Measurements from ENCODE around the gene TNFAIP8L1.
A peak's percentile ranks its signal among the peaks of the same experiment; 100 is the strongest.

TNFAIP8L1 gene

GRCh38 chr19:4597278-4597974 lies 41.9 kb upstream of the TNFAIP8L1 start:
- Histone ChIP-seq H3K27ac (ENCODE audit: insufficient read depth, low read length, poor library complexity, severe bottlenecking) (no peak overlapping the region), H3K4me3 (ENCODE audit: insufficient read depth, low read depth, low read length, poor library complexity, severe bottlenecking) (no peak overlapping the region), H3K4me1 (ENCODE audit: control insufficient read depth, insufficient read depth, low read length, poor library complexity, severe bottlenecking) (peaks cover 10% of the 10 kb centered on the region), H3K9me3 (ENCODE audit: control insufficient read depth, low read length) (no peaks in the 10 kb centered on the region), H3K36me3 (ENCODE audit: control insufficient read depth, insufficient read depth, low read length) (no peaks in the 10 kb centered on the region), H3K27me3 (replicated peaks; ENCODE audit: control insufficient read depth, insufficient read depth, low read length, poor library complexity, severe bottlenecking) (peaks cover 22% of the 10 kb centered on the region)
- peak in 1 of 3 donors; percentile 10 for DNase-seq

GRCh38 chr19:4597975-4598671 lies 41.2 kb upstream of the TNFAIP8L1 start:
- H3K4me3 ChIP-seq (ENCODE audit: insufficient read depth, low read depth, low read length, poor library complexity, severe bottlenecking), result no peak overlapping the region
- peaks cover 10% of the 10 kb centered on the region for H3K4me1 ChIP-seq (ENCODE audit: control insufficient read depth, insufficient read depth, low read length, poor library complexity, severe bottlenecking)
- no peaks in the 10 kb centered on the region for H3K36me3 ChIP-seq (ENCODE audit: control insufficient read depth, insufficient read depth, low read length)
- H3K9me3 ChIP-seq (ENCODE audit: control insufficient read depth, low read length), result no peaks in the 10 kb centered on the region
- H3K27me3 ChIP-seq (replicated peaks; ENCODE audit: control insufficient read depth, insufficient read depth, low read length, poor library complexity, severe bottlenecking), result peaks cover 22% of the 10 kb centered on the region
- peak in 2 of 3 donors; percentile 16 to 21 for DNase-seq
- H3K27ac ChIP-seq (ENCODE audit: insufficient read depth, low read length, poor library complexity, severe bottlenecking), result no peak overlapping the region

DNA sequence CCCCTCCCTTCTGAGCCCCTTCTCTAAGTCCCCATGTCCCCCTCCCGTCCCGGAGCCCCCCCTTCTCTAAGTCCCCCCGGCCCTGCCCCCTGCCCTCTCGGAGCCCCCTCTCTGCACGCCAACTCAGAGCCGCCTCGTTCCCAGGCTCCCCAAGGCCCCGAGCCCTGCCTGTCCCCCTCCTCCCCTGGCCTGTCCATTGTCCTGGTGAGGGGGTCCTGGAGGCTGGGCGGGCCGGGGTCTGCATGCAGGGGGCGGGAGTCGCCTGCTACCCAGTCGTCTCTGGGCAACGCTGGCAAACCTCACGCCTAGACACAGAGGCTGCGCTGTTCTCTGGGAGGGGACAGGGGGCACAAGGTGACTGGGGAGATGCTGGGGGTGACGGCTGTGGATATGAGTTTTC lies 40.6 kb upstream of the TNFAIP8L1 start:
- Histone ChIP-seq H3K27ac (ENCODE audit: insufficient read depth, low read length, poor library complexity, severe bottlenecking) (no peak overlapping the region), H3K36me3 (ENCODE audit: control insufficient read depth, insufficient read depth, low read length) (no peaks in the 10 kb centered on the region), H3K4me1 (ENCODE audit: control insufficient read depth, insufficient read depth, low read length, poor library complexity, severe bottlenecking) (peaks cover 10% of the 10 kb centered on the region), H3K4me3 (ENCODE audit: insufficient read depth, low read depth, low read length, poor library complexity, severe bottlenecking) (no peak overlapping the region), H3K9me3 (ENCODE audit: control insufficient read depth, low read length) (no peaks in the 10 kb centered on the region), H3K27me3 (replicated peaks; ENCODE audit: control insufficient read depth, insufficient read depth, low read length, poor library complexity, severe bottlenecking) (peaks cover 22% of the 10 kb centered on the region)
- no peak for DNase-seq

GRCh38 chr19:4600082-4600481 lies 39.2 kb upstream of the TNFAIP8L1 start:
- H3K27me3 ChIP-seq (replicated peaks; ENCODE audit: control insufficient read depth, insufficient read depth, low read length, poor library complexity, severe bottlenecking), result peaks cover 22% of the 10 kb centered on the region
- H3K9me3 ChIP-seq (ENCODE audit: control insufficient read depth, low read length), result no peaks in the 10 kb centered on the region
- peaks cover 10% of the 10 kb centered on the region for H3K4me1 ChIP-seq (ENCODE audit: control insufficient read depth, insufficient read depth, low read length, poor library complexity, severe bottlenecking)
- DNase-seq, result no peak
- no peaks in the 10 kb centered on the region for H3K36me3 ChIP-seq (ENCODE audit: control insufficient read depth, insufficient read depth, low read length)
- no peak overlapping the region for H3K27ac ChIP-seq (ENCODE audit: insufficient read depth, low read length, poor library complexity, severe bottlenecking)
- no peak overlapping the region for H3K4me3 ChIP-seq (ENCODE audit: insufficient read depth, low read depth, low read length, poor library complexity, severe bottlenecking)

DNA sequence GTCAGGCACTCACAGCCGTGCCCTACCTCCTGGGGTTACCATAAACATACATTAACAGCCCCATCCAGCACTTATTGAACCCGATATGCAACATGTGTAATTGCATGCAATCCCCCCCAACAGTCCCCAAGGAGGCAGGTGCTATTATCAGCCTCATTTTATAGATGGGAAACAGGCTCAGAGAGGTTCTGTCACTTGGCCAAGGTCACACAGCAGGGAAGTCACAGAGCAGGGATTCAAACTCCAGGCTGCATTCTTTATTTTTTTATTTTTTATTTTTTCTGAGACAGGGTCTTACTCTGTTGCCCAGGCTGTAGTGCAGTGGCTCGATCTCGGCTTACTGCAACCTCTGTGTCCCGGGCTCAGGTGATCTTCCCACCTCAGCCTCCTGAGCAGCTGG lies 38.4 kb upstream of the TNFAIP8L1 start:
- Histone ChIP-seq H3K4me3 (ENCODE audit: insufficient read depth, low read depth, low read length, poor library complexity, severe bottlenecking) (no peak overlapping the region), H3K36me3 (ENCODE audit: control insufficient read depth, insufficient read depth, low read length) (no peaks in the 10 kb centered on the region), H3K27me3 (replicated peaks; ENCODE audit: control insufficient read depth, insufficient read depth, low read length, poor library complexity, severe bottlenecking) (peaks cover 19% of the 10 kb centered on the region), H3K4me1 (ENCODE audit: control insufficient read depth, insufficient read depth, low read length, poor library complexity, severe bottlenecking) (peaks cover 10% of the 10 kb centered on the region), H3K27ac (ENCODE audit: insufficient read depth, low read length, poor library complexity, severe bottlenecking) (no peak overlapping the region), H3K9me3 (ENCODE audit: control insufficient read depth, low read length) (no peaks in the 10 kb centered on the region)
- DNase-seq, result no peak

GRCh38 chr19:4602173-4602788 lies 37.0 kb upstream of the TNFAIP8L1 start:
- H3K27ac ChIP-seq (ENCODE audit: insufficient read depth, low read length, poor library complexity, severe bottlenecking), result no peak overlapping the region
- DNase-seq, result no peak
- H3K4me1 ChIP-seq (ENCODE audit: control insufficient read depth, insufficient read depth, low read length, poor library complexity, severe bottlenecking), result peaks cover 8% of the 10 kb centered on the region
- peaks cover 10% of the 10 kb centered on the region for H3K27me3 ChIP-seq (replicated peaks; ENCODE audit: control insufficient read depth, insufficient read depth, low read length, poor library complexity, severe bottlenecking)
- no peaks in the 10 kb centered on the region for H3K9me3 ChIP-seq (ENCODE audit: control insufficient read depth, low read length)
- H3K36me3 ChIP-seq (ENCODE audit: control insufficient read depth, insufficient read depth, low read length), result no peaks in the 10 kb centered on the region
- H3K4me3 ChIP-seq (ENCODE audit: insufficient read depth, low read depth, low read length, poor library complexity, severe bottlenecking), result no peak overlapping the region

DNA sequence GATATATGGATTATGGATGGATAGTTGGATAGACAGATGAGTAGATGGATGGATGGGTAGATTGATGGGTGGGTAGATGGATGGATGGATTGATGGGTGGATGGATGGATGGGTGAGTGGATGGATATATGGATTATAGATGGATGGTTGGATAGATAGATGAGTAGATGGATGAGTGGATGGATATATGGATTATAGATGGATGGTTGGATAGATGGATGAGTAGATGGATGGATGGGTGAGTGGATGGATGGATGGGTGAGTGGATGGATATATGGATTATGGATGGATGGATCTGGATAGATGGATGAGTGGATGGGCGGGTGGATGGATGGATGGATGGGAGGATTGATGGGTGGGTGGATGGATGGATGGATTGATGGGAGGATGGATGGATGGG lies 36.4 kb upstream of the TNFAIP8L1 start:
- peaks cover 4% of the 10 kb centered on the region for H3K27me3 ChIP-seq (replicated peaks; ENCODE audit: control insufficient read depth, insufficient read depth, low read length, poor library complexity, severe bottlenecking)
- no peak overlapping the region for H3K4me3 ChIP-seq (ENCODE audit: insufficient read depth, low read depth, low read length, poor library complexity, severe bottlenecking)
- no peaks in the 10 kb centered on the region for H3K36me3 ChIP-seq (ENCODE audit: control insufficient read depth, insufficient read depth, low read length)
- peaks cover 2% of the 10 kb centered on the region for H3K4me1 ChIP-seq (ENCODE audit: control insufficient read depth, insufficient read depth, low read length, poor library complexity, severe bottlenecking)
- H3K9me3 ChIP-seq (ENCODE audit: control insufficient read depth, low read length), result no peaks in the 10 kb centered on the region
- no peak overlapping the region for H3K27ac ChIP-seq (ENCODE audit: insufficient read depth, low read length, poor library complexity, severe bottlenecking)
- no peak for DNase-seq

- Histone ChIP-seq H3K4me1 (ENCODE audit: control insufficient read depth, insufficient read depth, low read length, poor library complexity, severe bottlenecking) (no peaks in the 10 kb centered on the region), H3K27ac (ENCODE audit: insufficient read depth, low read length, poor library complexity, severe bottlenecking) (no peak overlapping the region), H3K36me3 (ENCODE audit: control insufficient read depth, insufficient read depth, low read length) (no peaks in the 10 kb centered on the region), H3K27me3 (replicated peaks; ENCODE audit: control insufficient read depth, insufficient read depth, low read length, poor library complexity, severe bottlenecking) (no peaks in the 10 kb centered on the region), H3K4me3 (ENCODE audit: insufficient read depth, low read depth, low read length, poor library complexity, severe bottlenecking) (no peak overlapping the region), H3K9me3 (ENCODE audit: control insufficient read depth, low read length) (no peaks in the 10 kb centered on the region)
- DNase-seq, result no peak
Measured at GRCh38 chr19:4604912-4605311, 34.4 kb upstream of the TNFAIP8L1 start.

- Histone ChIP-seq H3K36me3 (ENCODE audit: control insufficient read depth, insufficient read depth, low read length) (no peaks in the 10 kb centered on the region), H3K27me3 (replicated peaks; ENCODE audit: control insufficient read depth, insufficient read depth, low read length, poor library complexity, severe bottlenecking) (peaks cover 2% of the 10 kb centered on the region), H3K9me3 (ENCODE audit: control insufficient read depth, low read length) (no peaks in the 10 kb centered on the region), H3K4me3 (ENCODE audit: insufficient read depth, low read depth, low read length, poor library complexity, severe bottlenecking) (no peak overlapping the region), H3K27ac (ENCODE audit: insufficient read depth, low read length, poor library complexity, severe bottlenecking) (no peak overlapping the region), H3K4me1 (ENCODE audit: control insufficient read depth, insufficient read depth, low read length, poor library complexity, severe bottlenecking) (no peaks in the 10 kb centered on the region)
- DNase-seq, result no peak
Measured at GRCh38 chr19:4606181-4606580, 33.1 kb upstream of the TNFAIP8L1 start.

Data from effector memory CD4-positive, alpha-beta T cell (primary cell).